ENCODE data around the gene CSMD2. TPM values are rescaled to one million over a fixed set of nuclear protein-coding genes. Genes with fewer than 3 reads are reported as not detected.

Gene CSMD2
- total RNA-seq, 3 donors from 2014 or later = 0.12 to 0.41 (median 0.28) TPM

- DNase-seq (no peak), ATAC-seq (no peak)
- no peaks in the 10 kb centered on the region for H3K9me3 ChIP-seq
- no peak overlapping the region for H3K4me3 ChIP-seq
- intact Hi-C loops (cut with DNase I, micrococcal nuclease) = no loop called here
- no peak for TF ChIP-seq CTCF (IDR thresholded peaks at IDR 0.05)
- no peaks in the 10 kb centered on the region for H3K36me3 ChIP-seq (ENCODE audit: low read depth)
- no peaks in the 10 kb centered on the region for H3K4me1 ChIP-seq (ENCODE audit: low read depth)
These were observed 565.4 kb downstream of the CSMD2 start for GRCh38 chr1:33599516-33600115.

- no peaks in the 10 kb centered on the region for H3K36me3 ChIP-seq (ENCODE audit: low read depth)
- no peak for TF ChIP-seq CTCF (IDR thresholded peaks at IDR 0.05)
- H3K4me3 ChIP-seq = no peak overlapping the region
- DNase-seq (no peak), ATAC-seq (no peak)
- intact Hi-C loops (cut with DNase I, micrococcal nuclease) = no loop called here
- H3K9me3 ChIP-seq = no peaks in the 10 kb centered on the region
- no peaks in the 10 kb centered on the region for H3K4me1 ChIP-seq (ENCODE audit: low read depth)
These were observed 576.3 kb downstream of the CSMD2 start for GRCh38 chr1:33588726-33589125.

- Histone ChIP-seq H3K9me3 (no peaks in the 10 kb centered on the region), H3K36me3 (ENCODE audit: low read depth) (no peaks in the 10 kb centered on the region), H3K4me3 (no peak overlapping the region), H3K4me1 (ENCODE audit: low read depth) (no peaks in the 10 kb centered on the region)
- DNase-seq (no peak), ATAC-seq (no peak)
- intact Hi-C loops (cut with DNase I, micrococcal nuclease) = no loop called here
- no peak for TF ChIP-seq CTCF (IDR thresholded peaks at IDR 0.05)
These were observed 578.2 kb downstream of the CSMD2 start for GRCh38 chr1:33586795-33587194.

- ATAC-seq (no peak), DNase-seq (no peak)
- Histone ChIP-seq H3K4me3 (no peak overlapping the region), H3K36me3 (ENCODE audit: low read depth) (no peaks in the 10 kb centered on the region), H3K9me3 (no peaks in the 10 kb centered on the region), H3K4me1 (ENCODE audit: low read depth) (no peaks in the 10 kb centered on the region)
- TF ChIP-seq CTCF (IDR thresholded peaks at IDR 0.05) = no peak
- intact Hi-C loops (cut with DNase I, micrococcal nuclease) = no loop called here
These were observed 578.9 kb downstream of the CSMD2 start for GRCh38 chr1:33586106-33586505.

GRCh38 chr1:33583567-33583966, 581.5 kb downstream of the CSMD2 start:
- TF ChIP-seq CTCF (IDR thresholded peaks at IDR 0.05) = no peak
- H3K36me3 ChIP-seq (ENCODE audit: low read depth) = no peaks in the 10 kb centered on the region
- H3K9me3 ChIP-seq = no peaks in the 10 kb centered on the region
- H3K4me3 ChIP-seq = no peak overlapping the region
- DNase-seq (no peak), ATAC-seq (no peak)
- intact Hi-C loops (cut with DNase I, micrococcal nuclease) = no loop called here
- H3K4me1 ChIP-seq (ENCODE audit: low read depth) = no peaks in the 10 kb centered on the region

Measured in mucosa of descending colon (tissue), 3 donors.